Skeletal muscle satellite cell (primary cell): ENCODE data around the gene VTI1A.

Source experiments
- H3K27me3 ChIP-seq: 2 replicates; pipeline ENCODE4 v1.7.0; 2013; ENCODE audit warnings: low read length; ENCODE audit not compliant: control insufficient read depth, insufficient read depth
- H3K36me3 ChIP-seq: 2 replicates; pipeline ENCODE4 v1.7.0; 2013; ENCODE audit warnings: mild to moderate bottlenecking, control low read depth, low read length; ENCODE audit not compliant: insufficient read depth
- H3K4me1 ChIP-seq: 2 replicates; pipeline ENCODE4 v1.7.0; 2013; ENCODE audit warnings: low read length; ENCODE audit not compliant: control insufficient read depth, insufficient read depth
- H3K4me2 ChIP-seq: 2 replicates; pipeline ENCODE4 v1.7.0; 2013; ENCODE audit warnings: mild to moderate bottlenecking, low read length
- H3K4me3 ChIP-seq: 2 replicates; pipeline ENCODE4 v1.7.0; 2013; ENCODE audit warnings: low read length
- H3K9ac ChIP-seq: 2 replicates; pipeline ENCODE4 v1.7.0; 2013; ENCODE audit warnings: mild to moderate bottlenecking, low read depth, low read length, moderate library complexity
- H3K9me3 ChIP-seq: replicated peaks from 2 replicates; pipeline ENCODE4 v1.7.0; 2013; ENCODE audit warnings: mild to moderate bottlenecking, control low read depth, low read length

VTI1A gene

GRCh38 chr10:112821663-112822062 is 374.6 kb downstream of the VTI1A start:
- H3K4me3 ChIP-seq, result no peak overlapping the region
- no peaks in the 10 kb centered on the region for H3K36me3 ChIP-seq
- H3K9me3 ChIP-seq, result no peaks in the 10 kb centered on the region
- H3K4me1 ChIP-seq, result no peaks in the 10 kb centered on the region
- no peak overlapping the region for H3K9ac ChIP-seq
- H3K27me3 ChIP-seq, result no peaks in the 10 kb centered on the region
- H3K4me2 ChIP-seq, result no peak overlapping the region

- Histone ChIP-seq H3K4me1 (no peaks in the 10 kb centered on the region), H3K9me3 (no peaks in the 10 kb centered on the region), H3K36me3 (no peaks in the 10 kb centered on the region), H3K4me2 (no peak overlapping the region), H3K27me3 (no peaks in the 10 kb centered on the region), H3K9ac (no peak overlapping the region), H3K4me3 (no peak overlapping the region)
These were observed 376.0 kb downstream of the VTI1A start for GRCh38 chr10:112823007-112823406.

GRCh38 chr10:112823604-112824003 is 376.6 kb downstream of the VTI1A start:
- Histone ChIP-seq H3K9me3 (no peaks in the 10 kb centered on the region), H3K4me1 (no peaks in the 10 kb centered on the region), H3K4me3 (no peak overlapping the region), H3K36me3 (no peaks in the 10 kb centered on the region), H3K9ac (no peak overlapping the region), H3K4me2 (no peak overlapping the region), H3K27me3 (no peaks in the 10 kb centered on the region)

- H3K27me3 ChIP-seq, result no peaks in the 10 kb centered on the region
- no peaks in the 10 kb centered on the region for H3K4me1 ChIP-seq
- no peaks in the 10 kb centered on the region for H3K9me3 ChIP-seq
- no peak overlapping the region for H3K4me2 ChIP-seq
- no peak overlapping the region for H3K4me3 ChIP-seq
- H3K36me3 ChIP-seq, result no peaks in the 10 kb centered on the region
- no peak overlapping the region for H3K9ac ChIP-seq
These were observed 379.1 kb downstream of the VTI1A start for GRCh38 chr10:112826018-112826697.

- H3K4me3 ChIP-seq, result no peak overlapping the region
- no peak overlapping the region for H3K4me2 ChIP-seq
- no peaks in the 10 kb centered on the region for H3K4me1 ChIP-seq
- no peaks in the 10 kb centered on the region for H3K9me3 ChIP-seq
- no peaks in the 10 kb centered on the region for H3K27me3 ChIP-seq
- no peak overlapping the region for H3K9ac ChIP-seq
- H3K36me3 ChIP-seq, result no peaks in the 10 kb centered on the region
These were observed 380.1 kb downstream of the VTI1A start for GRCh38 chr10:112827086-112827485.

- Histone ChIP-seq H3K27me3 (no peaks in the 10 kb centered on the region), H3K4me3 (no peak overlapping the region), H3K4me2 (no peak overlapping the region), H3K9ac (no peak overlapping the region), H3K4me1 (no peaks in the 10 kb centered on the region), H3K9me3 (no peaks in the 10 kb centered on the region), H3K36me3 (no peaks in the 10 kb centered on the region)
These were observed 380.9 kb downstream of the VTI1A start for GRCh38 chr10:112827951-112828350.

- Histone ChIP-seq H3K4me1 (no peaks in the 10 kb centered on the region), H3K27me3 (no peaks in the 10 kb centered on the region), H3K36me3 (no peaks in the 10 kb centered on the region), H3K4me2 (no peak overlapping the region), H3K9me3 (no peaks in the 10 kb centered on the region), H3K9ac (no peak overlapping the region), H3K4me3 (no peak overlapping the region)
These were observed 384.8 kb downstream of the VTI1A start for GRCh38 chr10:112831859-112832258.

- no peaks in the 10 kb centered on the region for H3K4me1 ChIP-seq
- H3K9me3 ChIP-seq, result no peaks in the 10 kb centered on the region
- no peak overlapping the region for H3K9ac ChIP-seq
- no peak overlapping the region for H3K4me2 ChIP-seq
- no peaks in the 10 kb centered on the region for H3K36me3 ChIP-seq
- H3K4me3 ChIP-seq, result no peak overlapping the region
- no peaks in the 10 kb centered on the region for H3K27me3 ChIP-seq
These were observed 385.4 kb downstream of the VTI1A start for GRCh38 chr10:112832361-112832878.

GRCh38 chr10:112832959-112833358 is 385.9 kb downstream of the VTI1A start:
- H3K36me3 ChIP-seq, result no peaks in the 10 kb centered on the region
- H3K9ac ChIP-seq, result no peak overlapping the region
- no peaks in the 10 kb centered on the region for H3K9me3 ChIP-seq
- H3K27me3 ChIP-seq, result no peaks in the 10 kb centered on the region
- H3K4me3 ChIP-seq, result no peak overlapping the region
- H3K4me2 ChIP-seq, result no peak overlapping the region
- no peaks in the 10 kb centered on the region for H3K4me1 ChIP-seq

GRCh38 chr10:112834751-112835181 is 387.8 kb downstream of the VTI1A start:
- no peaks in the 10 kb centered on the region for H3K27me3 ChIP-seq
- H3K4me1 ChIP-seq, result no peaks in the 10 kb centered on the region
- H3K4me2 ChIP-seq, result no peak overlapping the region
- no peaks in the 10 kb centered on the region for H3K9me3 ChIP-seq
- no peak overlapping the region for H3K4me3 ChIP-seq
- no peaks in the 10 kb centered on the region for H3K36me3 ChIP-seq
- H3K9ac ChIP-seq, result no peak overlapping the region

- Histone ChIP-seq H3K4me2 (no peak overlapping the region), H3K9me3 (no peaks in the 10 kb centered on the region), H3K4me3 (no peak overlapping the region), H3K9ac (no peak overlapping the region), H3K4me1 (no peaks in the 10 kb centered on the region), H3K36me3 (no peaks in the 10 kb centered on the region), H3K27me3 (peaks cover 1% of the 10 kb centered on the region)
These were observed 388.3 kb downstream of the VTI1A start for GRCh38 chr10:112835217-112835715.

- Histone ChIP-seq H3K4me1 (no peaks in the 10 kb centered on the region), H3K27me3 (peaks cover 7% of the 10 kb centered on the region), H3K4me2 (no peak overlapping the region), H3K9ac (no peak overlapping the region), H3K4me3 (no peak overlapping the region), H3K9me3 (no peaks in the 10 kb centered on the region), H3K36me3 (no peaks in the 10 kb centered on the region)
These were observed 389.0 kb downstream of the VTI1A start for GRCh38 chr10:112835944-112836451.
